Posterior vena cava (tissue), 2 donors: Measurements from ENCODE around the gene PPP2R2C. TPM values are rescaled to one million over a fixed set of nuclear protein-coding genes. Genes with fewer than 3 reads are reported as not detected.

Source experiments
- DNase-seq: peaks from one replicate; pipeline ENCODE4 v3.0.0-alpha.2; 2020; ENCODE audit warnings: low spot score
- intact Hi-C, 2 donors: fragments of 100-400 bp; cut with DNase I; formaldehyde crosslinking; loops; one replicate each; pipeline versions ENCODE4 v1.14.1 to v1.14.2; 2022 to 2023
- total RNA-seq, 2 donors: library from RNA; stranded (reverse); fragmentation: NEBNext Ultra II Directional; extraction: Animal tissue kit (Norgen Biotek cat#: 25700); gene quantifications; one replicate each; pipeline ENCODE4 v1.2.1, GENCODE V29; 2021
- donor health status: DM: yes; HTN: yes; CAD: no.
- donor health status: DM: yes; HTN: yes; CAD: no.

Gene PPP2R2C
- total RNA-seq, 2 donors from 2014 or later, result 3.9 to 18.3 TPM

GRCh38 chr4:6331018-6331417 is 141.4 kb downstream of the PPP2R2C start:
- no peak for DNase-seq
- intact Hi-C loops, result loop anchor here (5.0 kb wide), 2 partner anchors 84 to 216 kb away; no protein-coding TSS in a partner anchor

GRCh38 chr4:6330384-6330767 is 142.0 kb downstream of the PPP2R2C start:
- intact Hi-C loops, result loop anchor here (5.0 kb wide), 2 partner anchors 83 to 217 kb away; no protein-coding TSS in a partner anchor
- DNase-seq, result no peak

DNA sequence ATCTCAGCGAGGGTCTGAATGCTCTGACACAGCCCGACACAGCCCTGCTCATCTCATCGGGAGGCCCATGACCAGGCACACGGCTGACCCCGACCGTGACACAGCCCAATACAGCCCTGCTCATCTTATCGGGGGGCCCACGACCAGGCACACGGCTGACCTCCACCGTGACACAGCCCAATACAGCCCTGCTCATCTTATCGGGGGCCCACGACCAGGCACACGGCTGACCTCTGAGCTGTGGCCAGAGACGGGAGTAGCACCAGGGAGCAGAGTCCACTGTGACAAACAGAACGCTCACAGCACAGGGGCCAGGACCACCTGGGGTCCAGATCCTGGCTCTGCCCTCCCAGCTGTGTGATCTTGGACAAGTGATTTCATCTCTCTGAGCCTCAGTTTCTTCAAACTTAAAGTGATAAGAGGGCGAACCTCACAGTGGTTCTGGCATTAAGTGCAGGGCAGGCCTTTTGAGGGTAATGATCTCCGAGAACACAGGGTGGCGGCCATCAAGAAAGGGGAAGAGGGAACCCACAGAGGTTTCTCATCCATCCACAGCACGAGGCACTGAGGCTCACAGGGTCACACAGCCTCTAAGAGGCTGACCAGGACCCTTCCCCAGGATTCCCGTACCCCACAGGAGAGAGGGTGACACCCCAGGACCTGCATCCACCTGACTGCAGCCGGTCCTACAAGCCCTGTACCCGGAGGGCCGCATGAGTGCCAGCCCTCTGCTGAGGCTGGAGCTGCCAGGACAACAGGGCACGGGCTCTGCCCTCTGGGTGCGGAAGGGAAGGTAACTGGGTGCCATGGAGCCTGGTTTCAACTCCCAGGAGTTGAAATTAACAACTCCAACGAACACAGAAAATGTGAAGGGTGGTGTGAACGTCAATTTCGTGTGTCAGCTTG is 142.7 kb downstream of the PPP2R2C start:
- intact Hi-C loops, result loop anchor here (5.0 kb wide), 2 partner anchors 82 to 218 kb away; no protein-coding TSS in a partner anchor
- DNase-seq, result no peak

DNA sequence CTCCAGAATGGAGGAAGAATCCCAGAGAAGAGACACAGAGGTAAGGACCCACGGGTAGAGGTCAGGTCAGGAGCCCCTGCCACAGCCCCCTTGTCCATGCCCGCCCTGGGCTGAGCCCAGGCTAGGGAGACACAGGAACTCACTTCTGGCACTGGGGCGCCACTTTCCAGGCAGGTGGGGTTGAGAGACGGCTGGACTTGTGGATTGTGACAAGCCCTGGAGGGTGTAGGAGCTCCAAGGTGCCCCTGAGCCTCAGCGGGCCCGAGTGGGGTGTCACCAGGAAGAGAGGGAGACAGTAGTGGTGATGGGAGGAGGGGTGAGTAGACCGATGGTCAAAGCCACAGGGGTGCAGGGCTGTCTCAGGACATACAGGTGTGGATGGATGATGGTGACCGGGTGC is 143.9 kb downstream of the PPP2R2C start:
- intact Hi-C loops, result no loop called here

GRCh38 chr4:6327220-6327917 is 145.0 kb downstream of the PPP2R2C start:
- peak; percentile 94 for DNase-seq
- intact Hi-C loops, result loop anchor here in 1 of 2 donors (2.0 kb wide), 1 partner anchor 75 kb away; no protein-coding TSS in a partner anchor

More for the DNA sequence above, 143.9 kb downstream of the PPP2R2C start:
- no peak for DNase-seq

- no peak for DNase-seq
- intact Hi-C loops, result loop anchor here in 1 of 2 donors (2.0 kb wide), 1 partner anchor 74 kb away; no protein-coding TSS in a partner anchor
Observed at GRCh38 chr4:6326312-6327060, 145.9 kb downstream of the PPP2R2C start.

DNA sequence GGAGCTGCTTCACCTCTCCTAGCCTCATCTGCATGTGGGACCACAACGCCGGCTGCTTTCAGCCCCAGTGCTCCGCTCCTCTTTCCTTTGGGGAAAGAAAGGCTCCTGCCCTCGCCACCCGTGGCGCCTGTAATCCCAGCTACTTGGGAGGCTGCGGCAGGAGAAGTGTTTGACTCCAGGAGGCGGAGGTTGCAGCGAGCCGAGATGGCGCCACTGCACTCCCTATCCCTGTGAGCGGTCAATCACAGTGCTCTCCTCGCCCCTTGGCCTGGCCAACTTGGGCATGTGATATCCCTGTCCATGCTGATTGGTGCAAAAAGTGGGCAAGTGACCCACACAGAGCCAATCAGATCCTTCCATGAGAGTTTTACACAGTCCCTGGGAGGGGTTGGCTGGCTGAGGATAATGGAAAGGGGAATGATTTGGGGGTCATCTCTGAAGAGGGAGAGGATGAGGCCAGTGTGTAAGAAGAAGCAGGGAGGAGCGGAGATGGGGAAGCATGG is 146.6 kb downstream of the PPP2R2C start:
- DNase-seq, result no peak
- intact Hi-C loops, result loop anchor here (2.0 kb wide), 2 partner anchors 69 to 73 kb away; no protein-coding TSS in a partner anchor

DNA sequence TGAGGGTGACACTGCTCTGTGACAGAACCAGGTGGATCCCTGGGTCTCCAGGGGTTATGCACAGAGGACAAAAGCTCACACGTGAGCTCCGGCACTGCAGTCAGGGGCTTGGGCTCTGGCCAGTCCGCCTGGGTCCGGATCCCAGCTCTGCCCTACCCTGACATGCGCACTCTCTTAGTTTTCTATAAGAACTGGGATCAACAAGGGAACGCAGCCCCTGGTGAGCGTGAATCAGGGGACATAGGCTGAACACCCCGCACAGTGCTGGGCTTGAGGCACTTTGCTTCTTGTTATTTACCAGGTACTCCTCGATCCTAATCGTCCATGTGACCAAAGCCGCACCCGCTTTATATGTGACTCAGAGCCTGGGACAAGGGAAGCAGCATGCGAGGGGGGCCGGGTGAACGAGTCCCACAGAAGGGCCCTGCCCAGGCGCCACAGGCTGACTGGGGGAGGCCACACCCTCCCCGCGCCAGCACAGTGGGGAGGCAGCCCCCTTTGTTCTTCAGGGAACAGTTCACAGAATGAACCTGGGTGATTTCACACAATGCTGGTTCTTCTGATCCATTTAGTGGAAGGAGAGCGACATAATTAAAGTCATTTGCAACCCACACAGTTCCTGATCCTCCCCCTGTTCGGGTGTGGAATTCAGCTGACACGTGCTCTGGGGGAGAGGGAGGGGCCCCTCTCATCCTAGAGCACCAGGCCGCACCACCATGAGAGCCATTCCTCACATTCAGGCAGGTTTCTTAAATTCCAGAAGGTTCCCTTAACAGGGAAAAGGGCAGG is 147.2 kb downstream of the PPP2R2C start:
- DNase-seq, result no peak
- intact Hi-C loops, result loop anchor here in 1 of 2 donors (2.0 kb wide), 1 partner anchor 68 kb away; no protein-coding TSS in a partner anchor

DNA sequence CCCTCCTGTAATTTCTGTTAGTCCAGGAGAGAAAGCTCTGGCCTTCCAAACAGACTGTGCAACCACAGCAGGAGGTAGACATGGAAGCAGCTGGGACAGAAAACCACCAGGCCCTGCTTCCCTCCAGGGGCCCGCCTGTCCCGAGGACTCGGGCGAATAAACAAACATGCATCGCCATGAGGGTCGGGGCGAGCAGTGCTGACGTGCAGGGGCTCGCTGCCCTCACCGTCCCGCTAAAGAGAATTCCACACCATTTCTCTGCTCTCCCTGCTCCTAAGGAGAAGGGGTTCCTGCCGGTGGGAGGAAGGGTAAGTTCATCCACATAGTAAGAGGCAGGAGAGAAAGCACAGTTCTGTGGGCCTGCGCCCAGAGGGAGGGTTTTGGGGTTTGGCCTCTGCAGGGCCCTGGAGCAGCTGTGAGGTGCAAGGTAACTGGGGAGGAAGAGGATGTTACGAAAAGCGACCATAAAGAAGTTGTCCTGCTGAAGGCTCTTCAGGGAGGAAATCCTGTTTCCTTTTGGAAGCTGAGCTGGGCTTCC is 147.9 kb downstream of the PPP2R2C start:
- intact Hi-C loops, result loop anchor here in 1 of 2 donors (2.0 kb wide), 1 partner anchor 68 kb away; no protein-coding TSS in a partner anchor
- DNase-seq, result no peak

GRCh38 chr4:6322761-6323566 is 149.4 kb downstream of the PPP2R2C start:
- DNase-seq, result no peak
- intact Hi-C loops, result no loop called here

DNA sequence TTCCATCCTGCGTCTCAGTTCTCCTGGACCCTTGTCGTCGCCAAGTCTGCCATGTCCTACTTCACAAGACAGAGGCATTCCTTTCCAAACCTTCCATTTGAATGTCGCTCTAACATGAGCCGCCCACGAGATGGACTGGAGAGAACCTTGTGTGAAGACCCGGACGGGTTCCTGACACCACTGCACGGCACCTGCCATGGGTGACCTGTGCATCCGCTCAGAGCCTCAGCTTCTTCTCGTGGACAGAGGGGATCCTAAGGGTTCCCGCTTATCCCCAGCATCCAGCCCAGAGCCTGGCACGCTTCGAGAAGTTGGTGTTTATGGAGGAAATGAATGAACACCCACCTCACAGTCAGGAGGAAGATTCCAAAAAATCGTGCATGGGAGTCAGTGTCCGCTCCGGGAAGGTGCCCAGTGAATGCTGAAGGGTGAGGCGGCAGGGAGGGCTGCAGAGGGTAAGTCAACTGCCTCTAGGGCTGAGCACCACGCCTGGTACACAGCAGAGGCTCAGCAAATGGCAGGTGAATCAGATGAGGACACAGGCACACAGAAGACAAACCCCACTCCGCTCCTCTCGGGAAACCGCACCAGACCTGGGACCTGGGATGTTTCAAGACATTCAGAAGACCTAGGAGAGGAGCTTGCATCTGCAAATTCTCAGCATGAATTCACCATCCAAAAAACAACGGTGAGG is 150.2 kb downstream of the PPP2R2C start:
- no peak for DNase-seq
- intact Hi-C loops, result no loop called here

DNA sequence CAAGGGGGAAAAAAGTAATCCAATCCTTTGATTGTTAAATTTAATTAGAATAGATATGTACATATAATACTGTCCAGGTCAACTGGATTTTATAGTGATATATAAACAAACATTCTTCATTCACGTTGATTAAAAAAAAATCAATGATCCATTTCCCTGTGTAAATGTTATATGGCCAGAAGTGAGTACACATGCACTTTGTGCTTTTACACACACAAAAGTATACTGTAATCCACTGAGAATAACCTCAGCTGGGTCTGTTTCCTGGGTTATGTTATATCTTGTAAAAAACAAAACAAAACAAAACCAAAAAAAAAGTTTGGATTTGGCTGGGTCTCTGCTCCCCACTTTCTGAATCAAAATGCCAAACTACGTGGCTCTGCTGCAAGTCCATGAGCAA is 151.1 kb downstream of the PPP2R2C start:
- DNase-seq, result no peak
- intact Hi-C loops, result no loop called here

GRCh38 chr4:6320663-6321062 is 151.8 kb downstream of the PPP2R2C start:
- intact Hi-C loops, result no loop called here
- DNase-seq, result no peak

DNA sequence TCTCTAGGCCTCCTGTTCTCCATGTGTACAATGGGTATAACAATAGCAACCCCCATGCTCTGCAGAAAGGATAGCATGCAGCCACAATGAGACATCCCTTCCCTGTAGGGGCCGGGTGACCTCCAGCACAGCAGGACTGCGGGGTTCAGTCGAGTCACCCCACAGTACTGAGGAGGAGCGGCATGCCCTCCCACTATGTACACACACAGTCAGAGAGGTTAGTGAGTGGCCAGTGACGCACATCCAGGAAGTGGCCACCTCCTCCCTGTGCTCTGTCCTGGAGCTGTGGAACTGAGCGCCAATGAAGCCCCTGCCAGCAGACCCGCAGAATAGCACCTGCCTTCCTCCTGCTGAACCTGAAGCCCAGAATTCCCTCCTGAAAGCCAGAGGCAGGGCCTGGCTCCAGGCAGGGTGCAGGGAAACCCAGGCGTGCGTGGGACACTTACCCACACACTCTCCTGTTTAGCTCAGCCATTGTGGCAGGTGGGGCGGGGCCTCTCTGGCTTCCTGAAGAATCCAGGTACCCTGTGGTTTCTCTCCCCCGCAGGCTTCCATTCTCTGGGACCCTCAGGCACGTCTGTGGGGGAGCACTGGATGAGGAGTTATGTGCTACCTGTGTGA is 152.8 kb downstream of the PPP2R2C start:
- intact Hi-C loops, result no loop called here
- no peak for DNase-seq

DNA sequence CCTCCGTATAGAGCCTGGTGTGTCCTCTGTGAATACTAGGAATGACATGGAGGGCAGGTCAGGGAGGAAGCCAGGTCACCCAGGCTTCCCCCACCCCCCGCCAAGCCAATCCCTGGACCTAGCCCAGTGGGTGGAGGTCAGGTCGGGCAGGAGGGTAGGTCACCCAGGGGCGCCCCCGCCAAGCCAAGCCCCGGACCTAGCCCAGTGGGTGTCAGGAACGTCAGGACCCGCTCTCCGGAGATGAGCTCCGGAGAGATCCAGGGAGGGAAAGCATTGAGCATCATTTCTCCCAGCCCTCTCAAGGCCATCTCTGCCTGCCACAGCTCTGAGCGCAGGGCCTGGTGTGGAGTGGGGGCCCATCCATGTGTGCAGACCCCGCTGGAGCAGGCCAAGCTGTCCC is 154.2 kb downstream of the PPP2R2C start:
- intact Hi-C loops, result no loop called here
- no peak for DNase-seq

GRCh38 chr4:6316461-6317003 is 155.9 kb downstream of the PPP2R2C start:
- no peak for DNase-seq
- intact Hi-C loops, result no loop called here
